K562 (cell line): ENCODE results near the gene ZEB2. TPM values are rescaled to one million over a fixed set of nuclear protein-coding genes. Genes with fewer than 3 reads are reported as not detected.

Experiments
- CHD4 ChIP-seq: fragments of 200-600 bp; sonication (generic); IDR thresholded peaks from 3 replicates; pipeline ENCODE4 v1.6.1; 2012; ENCODE audit warnings: low read depth, mild to moderate bottlenecking, mixed read lengths, low read length, inconsistent platforms; ENCODE audit not compliant: insufficient read depth, insufficient replicate concordance, poor library complexity, severe bottlenecking
- DPF2 ChIP-seq: fragments of 450-650 bp; IDR thresholded peaks from 2 replicates; pipeline ENCODE4 v1.6.1; 2016
- E2F5 ChIP-seq: sonication (generic); formaldehyde crosslinking; IDR thresholded peaks from 2 replicates; pipeline ENCODE4 v1.8.0; 2022; ENCODE audit warnings: mild to moderate bottlenecking, missing genetic modification reagents
- ERF ChIP-seq: fragments of 450-650 bp; formaldehyde crosslinking; IDR thresholded peaks from 2 replicates; pipeline ENCODE4 v1.4.0; 2020; ENCODE audit warnings: mild to moderate bottlenecking, mixed read lengths
- FOS ChIP-seq: IDR thresholded peaks from 3 replicates; pipeline ENCODE4 v1.6.1; 2011; ENCODE audit not compliant: insufficient read length; ENCODE audit errors: extremely low read depth
- LARP7 ChIP-seq: fragments of 450-650 bp; IDR thresholded peaks from 2 replicates; pipeline ENCODE4 v1.6.1; 2016
- LEF1 ChIP-seq: fragments of 450-650 bp; IDR thresholded peaks from 2 replicates; pipeline ENCODE4 v1.6.1; 2016; ENCODE audit warnings: mild to moderate bottlenecking
- PML ChIP-seq: IDR thresholded peaks from 2 replicates; pipeline ENCODE4 v1.6.1; 2012; ENCODE audit warnings: low read length, inconsistent platforms
- PTRF ChIP-seq: fragments of 450-650 bp; IDR thresholded peaks from 2 replicates; pipeline ENCODE4 v1.6.1; 2016; ENCODE audit warnings: mild to moderate bottlenecking, missing genetic modification characterization, missing compliant biosample characterization
- RAD21 ChIP-seq, 2 experiments: fragments of 250-450 bp in 1 of 2; fragments of 450-650 bp in 1 of 2; sonication (Bioruptor Pico) in 1 of 2; formaldehyde crosslinking in 1 of 2; IDR thresholded peaks in 1 of 2; conservative IDR thresholded peaks in 1 of 2; 2 replicates each; pipeline versions ENCODE4 v1.4.0 to v1.8.0; 2020 to 2022; ENCODE audit warnings: mild to moderate bottlenecking in 2 of 2, moderate library complexity in 1 of 2
- RFX7 ChIP-seq: fragments of 250-450 bp; sonication (Bioruptor Pico); IDR thresholded peaks from 2 replicates; pipeline ENCODE4 v1.5.1; 2021; ENCODE audit warnings: mild to moderate bottlenecking
- TAL1 ChIP-seq: fragments of 450-650 bp; IDR thresholded peaks from 2 replicates; pipeline ENCODE4 v1.6.1; 2016; ENCODE audit warnings: mild to moderate bottlenecking
- U2AF1 ChIP-seq: fragments of 200-400 bp; formaldehyde crosslinking; optimal IDR thresholded peaks from 2 replicates; pipeline ENCODE3; 2017; ENCODE audit warnings: mild to moderate bottlenecking, low read depth, low read length, moderate library complexity
- ZBTB26 ChIP-seq: fragments of 450-650 bp; formaldehyde crosslinking; IDR thresholded peaks from 2 replicates; pipeline ENCODE4 v1.4.0; 2022; ENCODE audit warnings: missing genetic modification characterization
- ZBTB34 ChIP-seq: fragments of 250-450 bp; sonication (Bioruptor Pico); IDR thresholded peaks from 2 replicates; pipeline ENCODE4 v1.8.0; 2021; ENCODE audit warnings: mild to moderate bottlenecking, moderate library complexity
- ZKSCAN1 ChIP-seq: fragments of 150-350 bp; IDR thresholded peaks from 2 replicates; pipeline ENCODE4 v1.6.1; 2016; ENCODE audit warnings: low read depth, low read length
- ZNF133 ChIP-seq: fragments of 250-450 bp; sonication (Bioruptor Pico); IDR thresholded peaks from 2 replicates; pipeline ENCODE4 v1.4.0; 2020; ENCODE audit warnings: mild to moderate bottlenecking
- ZNF146 ChIP-seq: IDR thresholded peaks from one replicate; pipeline ENCODE4 v1.6.1; 2018; ENCODE audit warnings: missing compliant biosample characterization; ENCODE audit not compliant: unreplicated experiment
- ZNF277 ChIP-seq: fragments of 250-450 bp; sonication (Bioruptor Pico); IDR thresholded peaks from 2 replicates; pipeline ENCODE4 v1.8.0; 2022; ENCODE audit warnings: inconsistent platforms, mild to moderate bottlenecking, moderate library complexity, borderline replicate concordance
- ZNF436 ChIP-seq: fragments of 250-450, 450-650 bp; sonication (Bioruptor Pico); formaldehyde crosslinking; IDR thresholded peaks from 2 replicates; pipeline ENCODE4 v1.7.0; 2020; ENCODE audit warnings: mild to moderate bottlenecking
- ZNF764 ChIP-seq: fragments of 250-450 bp; sonication (Bioruptor Pico); IDR thresholded peaks from 2 replicates; pipeline ENCODE4 v1.4.0; 2020; ENCODE audit warnings: low read depth, mild to moderate bottlenecking, moderate library complexity
- ZSCAN29 ChIP-seq: fragments of 450-650 bp; IDR thresholded peaks from 2 replicates; pipeline ENCODE4 v1.6.1; 2017
- ZZZ3 ChIP-seq: fragments of 450-650 bp; IDR thresholded peaks from 2 replicates; pipeline ENCODE4 v1.6.1; 2016; ENCODE audit warnings: antibody characterized with exemption, mild to moderate bottlenecking, moderate library complexity
- polyA plus RNA-seq, 8 experiments: library from polyadenylated mRNA; depleted of rRNA in 4 of 8; stranded (reverse) in 5 of 8; unstranded in 3 of 8; fragments of >200 nt; fragmentation: Nextera tagmentation in 2 of 8; fragmentation: Illumina TruSeq in 1 of 8; extraction: Ambion mirVana in 2 of 8; extraction: Trizol in 1 of 8; gene quantifications; 2 replicates each; pipeline versions ENCODE4 v1.2.1 to v1.2.3, GENCODE V29; 2011 to 2014; ENCODE audit warnings: inconsistent platforms in 1 of 8, missing spikeins in 1 of 8
- total RNA-seq, 7 experiments: library from RNA; depleted of rRNA in 6 of 7; stranded (reverse); fragments of >200 nt in 6 of 7; fragmentation: Illumina TruSeq in 2 of 7; extraction: Trizol in 2 of 7; gene quantifications; 2 replicates each; pipeline versions ENCODE4 v1.2.1 to v1.2.3, GENCODE V29; 2011 to 2021; ENCODE audit warnings: low replicate concordance in 1 of 7
- TF ChIP-seq, protein P1 (sequence below), 2 experiments: IDR thresholded peaks in 1 of 2; conservative IDR thresholded peaks in 1 of 2; 2 replicates each; pipeline ENCODE4 v1.6.1; 2016; ENCODE audit warnings: low read depth in 2 of 2, mild to moderate bottlenecking in 1 of 2, missing compliant biosample characterization in 1 of 2, missing genetic modification characterization in 1 of 2, moderate library complexity in 1 of 2

Gene ZEB2
- total and polyA plus RNA-seq, 9 of the 15 experiments (the other 6 are each of a cell fraction or from before 2014, with no cell fraction given): 15.1 to 113 (median 72.3) TPM

- TF ChIP-seq, protein P1, sequence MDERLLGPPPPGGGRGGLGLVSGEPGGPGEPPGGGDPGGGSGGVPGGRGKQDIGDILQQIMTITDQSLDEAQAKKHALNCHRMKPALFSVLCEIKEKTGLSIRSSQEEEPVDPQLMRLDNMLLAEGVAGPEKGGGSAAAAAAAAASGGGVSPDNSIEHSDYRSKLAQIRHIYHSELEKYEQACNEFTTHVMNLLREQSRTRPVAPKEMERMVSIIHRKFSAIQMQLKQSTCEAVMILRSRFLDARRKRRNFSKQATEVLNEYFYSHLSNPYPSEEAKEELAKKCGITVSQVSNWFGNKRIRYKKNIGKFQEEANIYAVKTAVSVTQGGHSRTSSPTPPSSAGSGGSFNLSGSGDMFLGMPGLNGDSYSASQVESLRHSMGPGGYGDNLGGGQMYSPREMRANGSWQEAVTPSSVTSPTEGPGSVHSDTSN (CRISPR knock-in tag; IDR thresholded peaks at IDR 0.05; ENCODE audit: low read depth): no peak
- TF ChIP-seq, protein P1 (tag; conservative IDR thresholded peaks at IDR 0.05; ENCODE audit: low read depth): no peak
- TF ChIP-seq ZNF133 (CRISPR knock-in tag): no peak
- TF ChIP-seq PTRF (tag): no peak
- 0 out of 2 replicates have a peak, but pooled peaks have one; percentile 11 for TF ChIP-seq LARP7
- TF ChIP-seq ERF (CRISPR knock-in tag): no peak
- TF ChIP-seq ZKSCAN1: no peak
- TF ChIP-seq ZSCAN29: no peak
- no peak for TF ChIP-seq DPF2
- no peak for TF ChIP-seq ZZZ3
- TF ChIP-seq RAD21 (CRISPR knock-in tag; conservative IDR thresholded peaks at IDR 0.05 in 1 of 2, IDR thresholded peaks at IDR 0.05 in 1 of 2): no peak
- no peak for TF ChIP-seq ZNF146 (CRISPR knock-in tag)
- no peak for TF ChIP-seq PML
- TF ChIP-seq ZNF436 (CRISPR knock-in tag): no peak
- TF ChIP-seq ZNF277 (CRISPR knock-in tag): no peak
- TF ChIP-seq TAL1: no peak
- TF ChIP-seq RFX7: no peak
- TF ChIP-seq CHD4: no peak
- no peak for TF ChIP-seq ZNF764 (CRISPR knock-in tag)
- TF ChIP-seq E2F5 (CRISPR knock-in tag): no peak
- TF ChIP-seq FOS: no peak
- TF ChIP-seq ZBTB34 (CRISPR knock-in tag): no peak
- no peak for TF ChIP-seq U2AF1
- TF ChIP-seq ZBTB26 (CRISPR knock-in tag): 0 out of 2 replicates have a peak, but pooled peaks have one; percentile 35
- TF ChIP-seq LEF1: no peak
Measured at GRCh38 chr2:144446136-144446535, 73.8 kb downstream of the ZEB2 start (continued).
